Testis (tissue), 2 donors: ENCODE data around the gene OPCML.

Experiments
- CTCF ChIP-seq, 3 experiments: fragments of 450-650 bp in 2 of 3; fragments of 200-600 bp in 1 of 3; sonication (generic) in 1 of 3; IDR thresholded peaks; one replicate each; pipeline ENCODE4 v1.5.1; 2016 to 2019; ENCODE audit warnings: antibody characterized with exemption in 3 of 3, mild to moderate bottlenecking in 2 of 3, moderate library complexity in 1 of 3
- POLR2A ChIP-seq: fragments of 450-650 bp; IDR thresholded peaks from one replicate; pipeline ENCODE4 v1.6.1; 2017; ENCODE audit warnings: antibody characterized with exemption, mild to moderate bottlenecking, moderate library complexity

- TF ChIP-seq POLR2A (no peak), CTCF (IDR thresholded peaks at IDR 0.05) (no peak)
Observed at GRCh38 chr11:132643239-132643638, 889.1 kb downstream of the OPCML start.
